ENCODE results near the gene PLEKHG3.

DNA sequence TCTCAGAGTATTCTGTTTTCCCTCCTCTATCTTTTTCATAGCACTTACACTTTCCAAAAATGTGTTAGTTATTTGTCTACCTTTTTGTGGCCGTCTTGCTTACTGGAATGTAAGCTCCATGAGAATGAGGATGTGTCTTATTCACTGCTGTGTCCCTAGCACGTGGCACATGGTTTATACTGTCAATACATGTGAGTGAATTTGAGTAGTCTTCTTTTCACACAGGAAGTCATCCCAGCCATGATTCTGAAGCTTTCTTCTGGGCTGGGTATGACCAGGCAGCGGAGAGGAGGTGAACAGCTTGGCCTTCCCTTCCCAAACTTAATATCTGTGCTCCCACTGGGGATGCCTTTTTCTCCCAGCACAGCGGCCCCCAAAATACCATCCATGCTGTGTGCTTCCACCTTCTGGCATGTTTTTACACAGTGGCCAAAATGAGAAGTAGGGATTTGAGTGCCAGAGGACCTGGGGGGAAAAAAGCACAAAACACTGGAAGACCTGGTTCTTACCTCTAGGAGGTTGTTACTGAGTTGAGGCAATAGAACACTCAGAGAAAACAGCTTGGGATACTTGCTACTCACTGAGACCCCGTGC lies 10.3 kb downstream of the PLEKHG3 start:
- TF ChIP-seq SPI1 (IDR thresholded peaks at IDR 0.05; ENCODE audit: low read depth, low read length) (no peak), POLR2A (IDR thresholded peaks at IDR 0.05; ENCODE audit: low read depth, low read length) (no peak), POLR2AphosphoS5 (IDR thresholded peaks at IDR 0.05; ENCODE audit: low read depth, low read length) (no peak)

All from GM12891 (cell line).